IMR-90 (cell line): Measurements from ENCODE around the gene WDFY1. TPM values are rescaled to one million over a fixed set of nuclear protein-coding genes. Genes with fewer than 3 reads are reported as not detected.

Source experiments
- ATAC-seq: fragments of 200-7000 bp; cut with Tn5 transposase; 2 replicates; pipeline ENCODE4 v1.9.1; 2020; ENCODE audit warnings: low read depth, mild to moderate bottlenecking, moderate library complexity
- BruUV-seq: library from RNA; stranded (reverse); fragments of 400-500 nt; replicated peaks from 2 replicates; lab custom pipeline; 2021; lab: Mats Ljungman, UMichigan
- CTCF ChIA-PET: fragments of 300-600 bp; formaldehyde crosslinking; extraction: SDS; loops from one replicate; lab custom pipeline; 2021; ENCODE audit warnings: antibody characterized with exemption; lab: Yijun Ruan, JAX
- POLR2A ChIA-PET: fragments of 300-600 bp; sonication (Branson Sonifier 250); formaldehyde crosslinking; loops from one replicate; lab custom pipeline; 2022; ENCODE audit warnings: antibody characterized with exemption; ENCODE audit not compliant: unreplicated experiment; lab: Charles Lee
- DNase-seq: peaks from one replicate; pipeline ENCODE4 v3.0.0; 2013
- H2AFZ ChIP-seq: replicated peaks from 2 replicates; pipeline ENCODE3; 2013; ENCODE audit warnings: low read length, mild to moderate bottlenecking; ENCODE audit not compliant: poor library complexity
- H2AK5ac ChIP-seq: 2 replicates; pipeline ENCODE4 v1.6.1; 2013; ENCODE audit warnings: low read depth, low read length, inconsistent platforms
- H2AK9ac ChIP-seq: replicated peaks from 2 replicates; pipeline ENCODE3; 2013; ENCODE audit warnings: mild to moderate bottlenecking, low read depth, low read length, moderate library complexity; ENCODE audit not compliant: poor library complexity
- H2BK120ac ChIP-seq: 2 replicates; pipeline ENCODE4 v1.6.1; 2013; ENCODE audit warnings: low read depth, low read length, inconsistent platforms
- H2BK15ac ChIP-seq: 3 replicates; pipeline ENCODE4 v1.6.1; 2013; ENCODE audit warnings: low read depth, low read length, inconsistent platforms
- H2BK20ac ChIP-seq: 2 replicates; pipeline ENCODE4 v1.6.1; 2013; ENCODE audit warnings: low read depth, mild to moderate bottlenecking, inconsistent platforms, low read length, moderate library complexity
- H2BK5ac ChIP-seq: 2 replicates; pipeline ENCODE4 v1.6.1; 2013; ENCODE audit warnings: mild to moderate bottlenecking, low read depth, low read length, inconsistent platforms; ENCODE audit not compliant: poor library complexity, severe bottlenecking
- H3K14ac ChIP-seq: replicated peaks from 2 replicates; pipeline ENCODE4 v1.6.1; 2013; ENCODE audit warnings: low read depth, low read length, inconsistent platforms
- H3K18ac ChIP-seq: 2 replicates; pipeline ENCODE4 v1.6.1; 2013; ENCODE audit warnings: low read depth, low read length, control low read depth
- H3K23ac ChIP-seq: 2 replicates; pipeline ENCODE4 v1.6.1; 2013; ENCODE audit warnings: low read depth, low read length, inconsistent platforms
- H3K27ac ChIP-seq: 2 replicates; pipeline ENCODE4 v1.5.1; 2013; ENCODE audit warnings: mild to moderate bottlenecking, control low read depth, low read length; ENCODE audit not compliant: insufficient read depth
- H3K27me3 ChIP-seq: 2 replicates; pipeline ENCODE4 v1.6.1; 2013; ENCODE audit warnings: low read length; ENCODE audit not compliant: control insufficient read depth, insufficient read depth
- H3K36me3 ChIP-seq: 2 replicates; pipeline ENCODE4 v1.6.1; 2013; ENCODE audit warnings: low read length, mixed read lengths; ENCODE audit not compliant: control insufficient read depth, insufficient read depth
- H3K4ac ChIP-seq: 2 replicates; pipeline ENCODE4 v1.6.1; 2013; ENCODE audit warnings: low read depth, low read length, inconsistent platforms
- H3K4me1 ChIP-seq: 2 replicates; pipeline ENCODE4 v1.6.1; 2013; ENCODE audit warnings: low read length, mixed read lengths; ENCODE audit not compliant: control insufficient read depth, insufficient read depth
- H3K4me2 ChIP-seq: 2 replicates; pipeline ENCODE4 v1.6.1; 2013; ENCODE audit warnings: low read depth, mild to moderate bottlenecking, control low read depth, low read length, moderate library complexity
- H3K4me3 ChIP-seq: 2 replicates; pipeline ENCODE4 v1.5.1; 2013; ENCODE audit warnings: low read depth, mild to moderate bottlenecking, control low read depth, low read length, moderate library complexity; ENCODE audit not compliant: insufficient read depth
- H3K56ac ChIP-seq: 2 replicates; pipeline ENCODE4 v1.6.1; 2013; ENCODE audit warnings: low read length, inconsistent platforms; ENCODE audit not compliant: insufficient read depth; ENCODE audit errors: extremely low read depth
- H3K79me1 ChIP-seq, 2 experiments: 2 replicates each; pipeline ENCODE4 v1.6.1; 2013; ENCODE audit warnings: low read length in 2 of 2, inconsistent platforms in 1 of 2, low read depth in 1 of 2
- H3K9ac ChIP-seq: 2 replicates; pipeline ENCODE4 v1.6.1; 2013; ENCODE audit warnings: low read depth, low read length, control low read depth
- H3K9me1 ChIP-seq: 2 replicates; pipeline ENCODE4 v1.6.1; 2013; ENCODE audit warnings: low read length, inconsistent platforms; ENCODE audit not compliant: insufficient read depth
- H3K9me3 ChIP-seq: 2 replicates; pipeline ENCODE4 v1.6.1; 2013; ENCODE audit warnings: low read length; ENCODE audit not compliant: control insufficient read depth, insufficient read depth
- H4K20me1 ChIP-seq: 2 replicates; pipeline ENCODE4 v1.6.1; 2013; ENCODE audit warnings: low read length, inconsistent platforms; ENCODE audit not compliant: insufficient read depth
- H4K5ac ChIP-seq: 2 replicates; pipeline ENCODE4 v1.6.1; 2013; ENCODE audit warnings: mild to moderate bottlenecking, low read depth, low read length, control low read depth
- H4K8ac ChIP-seq, 2 experiments: 2 replicates each; pipeline ENCODE4 v1.6.1; 2013; ENCODE audit warnings: low read depth in 2 of 2, low read length in 2 of 2, control low read depth in 1 of 2, inconsistent platforms in 1 of 2
- H4K91ac ChIP-seq: 2 replicates; pipeline ENCODE4 v1.6.1; 2013; ENCODE audit warnings: low read depth, low read length, inconsistent platforms; ENCODE audit not compliant: insufficient read depth
- BHLHE40 ChIP-seq: fragments of 150-350 bp; IDR thresholded peaks from 2 replicates; pipeline ENCODE4 v1.6.1; 2016; ENCODE audit warnings: mild to moderate bottlenecking, low read depth, low read length
- CEBPB ChIP-seq: IDR thresholded peaks from 2 replicates; pipeline ENCODE4 v1.6.1; 2012; ENCODE audit warnings: low read depth, low read length, improper control_type of control experiment
- CHD1 ChIP-seq: IDR thresholded peaks from 2 replicates; pipeline ENCODE4 v1.6.1; 2012; ENCODE audit warnings: low read depth, low read length, improper control_type of control experiment
- CTCF ChIP-seq: conservative IDR thresholded peaks from 2 replicates; pipeline ENCODE4 v1.5.1; 2012; ENCODE audit warnings: mild to moderate bottlenecking, low read depth, low read length, improper control_type of control experiment
- ELK1 ChIP-seq: fragments of 150-350 bp; IDR thresholded peaks from 2 replicates; pipeline ENCODE4 v1.6.1; 2016; ENCODE audit warnings: low read depth, mild to moderate bottlenecking, low read length, moderate library complexity, borderline replicate concordance
- FOS ChIP-seq: fragments of 150-350 bp; IDR thresholded peaks from 2 replicates; pipeline ENCODE4 v1.6.1; 2016; ENCODE audit warnings: low read depth, low read length
- MAFK ChIP-seq: IDR thresholded peaks from 2 replicates; pipeline ENCODE4 v1.6.1; 2012; ENCODE audit warnings: low read depth, low read length, improper control_type of control experiment
- MAZ ChIP-seq: IDR thresholded peaks from 2 replicates; pipeline ENCODE4 v1.6.1; 2012; ENCODE audit warnings: low read depth, mild to moderate bottlenecking, low read length, improper control_type of control experiment, moderate library complexity, borderline replicate concordance
- MXI1 ChIP-seq: IDR thresholded peaks from 2 replicates; pipeline ENCODE4 v1.6.1; 2012; ENCODE audit warnings: low read depth, mild to moderate bottlenecking, low read length, moderate library complexity, borderline replicate concordance
- NFE2L2 ChIP-seq: fragments of 150-350 bp; IDR thresholded peaks from 2 replicates; pipeline ENCODE4 v1.6.1; 2016; ENCODE audit warnings: low read depth, mild to moderate bottlenecking, low read length
- POLR2A ChIP-seq: IDR thresholded peaks from 2 replicates; pipeline ENCODE4 v1.6.1; 2012; ENCODE audit warnings: mild to moderate bottlenecking, low read depth, low read length
- RAD21 ChIP-seq: IDR thresholded peaks from 2 replicates; pipeline ENCODE4 v1.6.1; 2012; ENCODE audit warnings: low read length, improper control_type of control experiment
- RCOR1 ChIP-seq: IDR thresholded peaks from 2 replicates; pipeline ENCODE4 v1.6.1; 2012; ENCODE audit warnings: mild to moderate bottlenecking, low read length, improper control_type of control experiment; ENCODE audit not compliant: insufficient replicate concordance
- RFX5 ChIP-seq: IDR thresholded peaks from 2 replicates; pipeline ENCODE4 v1.8.0; 2012; ENCODE audit warnings: low read depth, mild to moderate bottlenecking, low read length, moderate library complexity
- SMC3 ChIP-seq: fragments of 150-350 bp; IDR thresholded peaks from 2 replicates; pipeline ENCODE4 v1.6.1; 2016; ENCODE audit warnings: low read depth, mild to moderate bottlenecking, antibody characterized with exemption, low read length, moderate library complexity
- USF2 ChIP-seq: fragments of 150-350 bp; IDR thresholded peaks from 2 replicates; pipeline ENCODE4 v1.6.1; 2017; ENCODE audit warnings: mild to moderate bottlenecking, antibody characterized with exemption, low read length, low read depth
- WGBS, 2 experiments: methylation state at CpG; one replicate each; pipeline versions ENCODE4 v1.1.5 to v1.1.7; 2013; ENCODE audit warnings: missing lambda C conversion rate in 2 of 2; ENCODE audit not compliant: insufficient read length in 1 of 2; ENCODE audit errors: extremely low coverage in 2 of 2; 5-methylcytosine and 5-hydroxymethylcytosine counted together
- dilution Hi-C: fragments of 300-500 bp; cut with HindIII; formaldehyde crosslinking; loops from one replicate; pipeline ENCODE4 v1.14.3; 2018; ENCODE audit warnings: low sequenced_read_pairs; ENCODE audit not compliant: unreplicated experiment
- in situ Hi-C: fragments of 300-500 bp; cut with MboI; formaldehyde crosslinking; loops from 3 replicates; pipeline ENCODE4 v1.14.3; 2019; ENCODE audit warnings: low sequenced_read_pairs, inconsistent platforms, mixed read lengths
- intact Hi-C: fragments of 100-400 bp; cut with micrococcal nuclease; formaldehyde crosslinking; loops from 2 replicates; pipeline ENCODE4 v1.10.0; 2022
- polyA plus RNA-seq, 3 experiments: library from polyadenylated mRNA; depleted of rRNA; stranded (reverse); fragments of >200 nt; gene quantifications; 2 replicates each; pipeline ENCODE4 v1.2.3, GENCODE V29; 2012; ENCODE audit warnings: low replicate concordance in 1 of 3
- total RNA-seq: library from RNA; depleted of rRNA; stranded (reverse); fragments of >200 nt; gene quantifications from 2 replicates; pipeline ENCODE4 v1.2.3, GENCODE V29; 2012

Gene WDFY1
- total and polyA plus RNA-seq, 2 of the 4 experiments (the other 2 are of a cell fraction): 35.6 to 93.6 TPM

GRCh38 chr2:223890721-223891120, 54.4 kb downstream of the WDFY1 start:
- intact Hi-C loops (no loop called here), dilution Hi-C loops (no loop called here), in situ Hi-C loops (no loop called here)
- Histone ChIP-seq H4K8ac (no peak overlapping the region), H3K36me3 (peaks cover 27% of the 10 kb centered on the region), H3K4me2 (no peak overlapping the region), H3K4me3 (no peak overlapping the region), H3K27me3 (no peaks in the 10 kb centered on the region), H3K9me3 (no peaks in the 10 kb centered on the region), H3K14ac (no peak overlapping the region), H3K27ac (no peak overlapping the region), H2BK15ac (no peak overlapping the region), H3K9me1 (peaks cover 11% of the 10 kb centered on the region; the same call in 1 of the 2 replicates), H3K18ac (no peak overlapping the region), H3K23ac (no peak overlapping the region), H3K9ac (no peak overlapping the region), H2AK5ac (no peak overlapping the region), H2BK20ac (no peak overlapping the region), H4K20me1 (no peaks in the 10 kb centered on the region; the same call in 1 of the 2 replicates), H3K4me1 (peaks cover 8% of the 10 kb centered on the region), H2BK5ac (no peak overlapping the region), H3K56ac (no peak overlapping the region), H2BK120ac (no peak overlapping the region), H3K79me1 (peaks cover 4 to 34% of the 10 kb centered on the region in 2 experiments; a peak in 3 of 4 replicates), H2AK9ac (no peak overlapping the region), H2AFZ (no peak overlapping the region), H4K5ac (no peak overlapping the region), H4K91ac (no peak overlapping the region), H3K4ac (no peak overlapping the region)
- ChIA-PET CTCF (no interaction called here), POLR2A (no interaction called here)
- DNase-seq: no peak
- ATAC-seq: no peak
- no TSS peak for BruUV-seq
- TF ChIP-seq RAD21: no peak
- no peak for TF ChIP-seq MAZ
- TF ChIP-seq MXI1: no peak
- TF ChIP-seq FOS: no peak
- TF ChIP-seq ELK1: no peak
- no peak for TF ChIP-seq USF2
- no peak for TF ChIP-seq CHD1
- TF ChIP-seq CEBPB: no peak
- no peak for TF ChIP-seq SMC3
- TF ChIP-seq RFX5: no peak
- TF ChIP-seq MAFK: no peak
- TF ChIP-seq NFE2L2: no peak
- no peak for TF ChIP-seq BHLHE40
- TF ChIP-seq POLR2A: no peak
- TF ChIP-seq CTCF: no peak
- no peak for TF ChIP-seq RCOR1
- WGBS, 2 experiments: no CpG with 5 or more reads among the region's 4 CpGs
